NCI-H774 (cell line): ENCODE data around the gene THSD1.

Experiments used
- DNase-seq: peaks from one replicate; lab custom pipeline; 2025; lab: John Stamatoyannopoulos, UW

Gene THSD1, protein sequence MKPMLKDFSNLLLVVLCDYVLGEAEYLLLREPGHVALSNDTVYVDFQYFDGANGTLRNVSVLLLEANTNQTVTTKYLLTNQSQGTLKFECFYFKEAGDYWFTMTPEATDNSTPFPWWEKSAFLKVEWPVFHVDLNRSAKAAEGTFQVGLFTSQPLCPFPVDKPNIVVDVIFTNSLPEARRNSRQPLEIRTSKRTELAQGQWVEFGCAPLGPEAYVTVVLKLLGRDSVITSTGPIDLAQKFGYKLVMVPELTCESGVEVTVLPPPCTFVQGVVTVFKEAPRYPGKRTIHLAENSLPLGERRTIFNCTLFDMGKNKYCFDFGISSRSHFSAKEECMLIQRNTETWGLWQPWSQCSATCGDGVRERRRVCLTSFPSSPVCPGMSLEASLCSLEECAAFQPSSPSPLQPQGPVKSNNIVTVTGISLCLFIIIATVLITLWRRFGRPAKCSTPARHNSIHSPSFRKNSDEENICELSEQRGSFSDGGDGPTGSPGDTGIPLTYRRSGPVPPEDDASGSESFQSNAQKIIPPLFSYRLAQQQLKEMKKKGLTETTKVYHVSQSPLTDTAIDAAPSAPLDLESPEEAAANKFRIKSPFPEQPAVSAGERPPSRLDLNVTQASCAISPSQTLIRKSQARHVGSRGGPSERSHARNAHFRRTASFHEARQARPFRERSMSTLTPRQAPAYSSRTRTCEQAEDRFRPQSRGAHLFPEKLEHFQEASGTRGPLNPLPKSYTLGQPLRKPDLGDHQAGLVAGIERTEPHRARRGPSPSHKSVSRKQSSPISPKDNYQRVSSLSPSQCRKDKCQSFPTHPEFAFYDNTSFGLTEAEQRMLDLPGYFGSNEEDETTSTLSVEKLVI

GRCh38 chr13:52405767-52406494 is at the start of gene THSD1:
THSD1 (minus strand) TSS chr13:52406172; CDS start chr13:52402600, 3,572 bp downstream.
- DNase-seq: no peak

- DNase-seq: peak; percentile 31
These were observed 49.7 kb upstream of the THSD1 start for GRCh38 chr13:52455677-52456041.

DNA sequence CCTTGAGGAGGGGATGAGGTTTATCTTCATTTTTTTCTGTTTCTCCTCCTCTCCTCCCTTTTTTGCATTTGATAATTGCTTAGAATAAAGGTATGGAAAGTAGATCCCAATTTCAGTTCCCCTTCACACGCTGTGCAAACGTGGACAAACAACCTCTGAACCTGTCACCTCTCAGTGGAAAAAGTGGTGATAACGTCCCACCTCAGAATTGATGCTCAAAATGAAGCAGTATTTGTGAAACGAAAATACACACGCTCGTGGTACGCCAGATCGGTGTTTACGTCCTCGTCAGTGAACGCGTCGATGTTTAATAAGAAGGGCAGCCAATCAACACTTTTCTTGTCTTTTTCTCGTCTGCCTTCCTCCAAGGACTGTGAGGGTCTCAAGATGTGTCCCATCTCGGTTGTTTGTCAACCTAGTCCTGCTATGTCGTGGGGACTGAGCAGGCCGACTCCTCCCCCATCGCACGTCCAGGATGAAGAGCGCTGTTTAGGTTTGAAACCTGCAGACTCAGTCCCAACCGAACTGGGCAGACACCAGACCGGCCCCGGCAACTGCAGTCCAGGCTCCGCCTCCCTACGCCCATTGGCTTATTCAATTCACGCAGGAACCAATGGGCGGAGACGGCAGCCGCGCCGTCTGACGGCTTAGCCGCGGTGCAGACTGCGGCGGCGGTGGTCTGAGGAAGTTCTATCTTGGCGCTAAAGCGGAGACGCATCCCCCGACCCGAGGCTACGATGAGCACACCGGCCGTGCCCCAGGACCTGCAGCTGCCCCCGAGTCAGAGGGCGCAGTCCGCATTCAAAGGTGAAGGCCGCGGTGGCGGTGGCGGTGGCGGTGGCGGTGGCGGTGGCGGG is 49.1 kb upstream of the THSD1 start, which contains the start of gene CKAP2:
TSS of gene CKAP2 (plus strand) at position 659 of the 857 bp plus-strand sequence. CDS start at position 738, 79 bp downstream.
- DNase-seq: peak; percentile 81

DNA sequence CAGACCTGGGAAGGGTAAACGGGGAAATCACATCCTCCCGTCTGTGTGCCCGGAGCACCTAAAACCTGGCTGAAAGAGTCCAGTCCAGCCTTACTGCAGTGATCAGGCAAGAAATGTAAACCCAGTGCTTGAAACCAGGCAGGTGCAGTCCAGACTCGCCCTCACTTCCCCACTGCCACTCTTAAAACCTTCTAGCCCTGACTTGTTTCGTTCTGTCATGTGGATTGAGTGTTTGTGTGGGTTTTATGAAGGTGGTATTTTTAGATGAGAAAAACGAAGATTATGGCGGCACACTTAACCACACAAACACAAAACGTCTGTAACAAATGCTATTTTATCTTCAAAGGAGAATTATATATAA is 48.5 kb upstream of the THSD1 start:
- no peak for DNase-seq

DNA sequence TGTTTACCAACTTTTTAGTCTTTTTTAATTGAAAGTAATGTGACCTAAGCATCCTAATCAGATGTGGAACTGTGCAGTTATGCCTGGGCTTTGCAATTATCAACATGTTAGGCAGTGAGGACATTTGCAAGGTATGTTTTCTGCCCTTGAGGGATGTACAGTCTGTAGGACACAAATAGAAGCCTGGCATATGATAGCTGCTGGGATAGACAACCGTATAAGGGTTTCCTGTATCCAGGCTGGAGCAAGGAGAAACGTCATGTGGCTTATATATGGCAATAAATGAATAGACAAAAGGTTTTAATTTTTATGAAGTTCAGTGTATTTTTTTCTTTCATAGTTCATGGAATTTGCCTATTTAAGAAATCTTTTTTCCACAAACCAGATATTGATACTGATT is 46.5 kb upstream of the THSD1 start:
- DNase-seq: no peak

DNA sequence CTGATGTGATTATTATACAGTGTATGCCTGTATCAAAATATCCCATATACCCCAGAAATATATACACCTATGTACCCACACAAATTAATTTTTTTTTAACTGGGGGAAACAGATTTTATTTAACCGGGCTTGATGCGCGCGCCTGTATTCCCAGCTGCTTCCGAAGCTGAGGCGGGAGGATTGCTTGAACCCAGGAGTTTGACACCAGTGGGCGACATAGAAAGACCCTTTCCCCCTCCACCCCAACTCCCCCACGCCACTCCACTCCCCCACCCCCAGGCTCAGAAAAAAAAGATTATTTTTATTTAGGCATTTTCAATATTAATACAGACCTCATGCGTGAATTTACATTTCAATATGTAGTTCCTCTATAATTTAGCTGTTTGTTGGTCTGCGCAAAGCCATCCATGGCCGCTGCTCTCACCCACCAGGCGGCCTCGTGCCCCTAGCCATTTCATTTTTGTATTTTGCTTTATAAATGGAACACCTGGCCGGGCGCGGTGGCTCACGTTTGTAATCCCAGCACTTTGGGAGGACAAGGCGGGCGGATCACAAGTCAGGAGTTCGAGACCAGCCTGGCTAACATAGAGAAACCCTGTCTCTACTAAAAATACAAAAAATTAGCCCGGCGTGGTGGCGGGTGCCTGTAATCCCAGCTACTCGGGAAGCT is 45.3 kb upstream of the THSD1 start:
- DNase-seq: no peak

DNA sequence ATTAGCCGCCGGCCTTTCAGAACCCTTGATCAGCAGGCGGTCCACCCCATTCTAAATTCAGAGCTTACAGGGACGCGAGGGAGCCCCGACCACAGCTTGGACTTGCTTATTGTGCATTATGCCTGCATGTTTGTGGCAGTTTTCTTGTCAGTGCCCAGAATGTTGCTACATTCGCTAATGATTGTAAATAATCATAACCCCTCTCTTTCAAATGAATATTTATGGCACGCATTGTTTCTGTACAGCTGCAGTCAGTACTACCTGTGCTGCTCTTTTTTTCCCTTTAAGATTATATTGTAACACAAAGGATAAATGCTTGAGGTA is 44.8 kb upstream of the THSD1 start:
- DNase-seq: no peak

- DNase-seq: peak; percentile 84
These were observed 44.2 kb upstream of the THSD1 start, which contains the start of gene VPS36 for GRCh38 chr13:52450012-52450792. VPS36 (minus strand) TSS chr13:52450634; CDS start chr13:52450594, 40 bp downstream.

DNA sequence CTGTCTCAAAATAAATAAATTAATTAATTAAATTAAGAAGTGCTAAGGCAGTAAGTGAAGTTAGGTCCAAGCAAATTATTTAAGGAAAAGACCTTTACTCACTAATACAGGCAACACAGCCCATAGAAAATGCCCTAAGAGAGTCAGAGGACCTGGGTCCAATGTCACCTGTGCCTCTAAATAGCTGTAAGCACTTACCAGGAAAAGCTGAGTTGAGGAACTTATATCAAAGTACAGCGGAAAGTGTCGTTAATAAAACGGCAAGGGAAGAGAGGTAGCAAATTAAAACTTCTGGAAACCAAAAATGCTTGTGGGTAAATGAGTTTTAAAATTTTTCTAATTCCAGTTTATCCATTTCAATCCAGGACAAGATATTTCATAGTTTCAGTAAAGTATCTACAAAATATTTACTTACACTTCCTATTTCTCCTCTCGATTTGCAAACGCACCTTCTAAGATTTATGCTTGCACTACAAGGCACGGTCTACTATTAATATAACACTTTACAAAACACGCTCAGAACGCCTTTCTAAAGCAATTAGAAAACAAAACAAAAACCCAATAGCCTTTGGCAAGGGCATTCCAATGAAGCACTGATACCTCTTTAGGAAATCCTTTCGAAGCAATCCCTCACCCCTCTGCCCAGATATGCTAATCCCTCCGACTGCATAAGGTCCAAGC is 43.5 kb upstream of the THSD1 start:
- no peak for DNase-seq

GRCh38 chr13:52447815-52448552 is 42.0 kb upstream of the THSD1 start:
- no peak for DNase-seq

GRCh38 chr13:52447354-52447753 is 41.4 kb upstream of the THSD1 start:
- DNase-seq: no peak

DNA sequence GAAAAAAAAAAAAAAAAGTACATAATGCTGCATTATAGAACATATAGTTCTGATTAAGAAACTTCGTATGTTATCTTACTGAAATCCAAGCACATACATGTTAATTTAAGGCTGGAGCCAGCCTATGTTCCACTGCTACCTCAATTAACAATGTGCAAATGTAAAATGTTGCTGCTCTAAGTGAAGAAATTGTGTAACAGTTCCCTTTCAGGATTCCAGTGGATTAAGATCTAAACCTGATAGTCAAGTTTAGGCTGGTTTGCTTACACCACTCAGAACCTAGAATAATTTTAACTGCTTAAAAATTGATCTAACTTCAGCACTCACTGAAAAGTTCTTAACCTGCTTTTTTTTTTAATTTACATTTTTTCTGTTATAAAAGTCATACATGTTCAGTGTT is 40.3 kb upstream of the THSD1 start:
- DNase-seq: no peak

GRCh38 chr13:52432456-52432855 is 26.5 kb upstream of the THSD1 start:
- no peak for DNase-seq

DNA sequence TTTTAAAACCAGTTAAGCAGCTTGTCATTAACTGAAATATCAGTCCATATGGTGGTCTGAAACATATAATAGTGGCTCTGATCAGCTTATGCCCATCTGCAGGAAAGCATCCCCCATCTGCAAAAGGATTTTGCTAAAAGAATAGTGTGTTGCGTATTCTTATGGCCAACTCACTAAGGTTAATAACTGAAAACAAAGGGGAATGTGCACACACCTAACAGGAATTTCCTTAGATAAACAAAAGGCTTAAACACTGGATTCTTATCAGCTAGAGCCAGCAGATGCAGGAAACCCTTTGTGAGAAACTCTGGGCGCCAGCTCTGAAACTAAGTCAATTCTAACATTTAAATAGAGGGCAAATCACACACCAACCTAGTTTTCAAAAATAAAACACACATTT is 22.3 kb upstream of the THSD1 start:
- DNase-seq: no peak

DNA sequence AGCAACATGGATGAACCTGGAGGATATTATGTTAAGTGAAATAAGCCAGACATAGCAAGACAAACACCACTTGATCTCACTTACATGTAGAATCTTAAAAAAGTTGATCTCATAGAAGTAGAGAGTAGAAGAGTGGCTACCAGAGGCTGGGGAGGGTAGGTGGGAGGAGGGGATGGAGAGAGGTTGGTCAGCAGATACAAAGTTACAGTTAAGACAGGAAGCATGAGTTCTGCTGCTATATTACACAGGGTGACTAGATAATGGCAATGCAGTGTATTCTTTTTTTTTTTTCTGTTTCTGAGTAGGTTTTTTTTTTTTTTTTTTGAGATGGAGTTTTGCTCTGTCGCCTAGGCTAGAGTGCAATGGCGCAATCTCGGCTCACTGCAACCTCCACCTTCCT is 15.2 kb upstream of the THSD1 start:
- no peak for DNase-seq

GRCh38 chr13:52419080-52419479 is 13.1 kb upstream of the THSD1 start:
- DNase-seq: no peak

GRCh38 chr13:52414963-52415362 is 9.0 kb upstream of the THSD1 start:
- DNase-seq: no peak

DNA sequence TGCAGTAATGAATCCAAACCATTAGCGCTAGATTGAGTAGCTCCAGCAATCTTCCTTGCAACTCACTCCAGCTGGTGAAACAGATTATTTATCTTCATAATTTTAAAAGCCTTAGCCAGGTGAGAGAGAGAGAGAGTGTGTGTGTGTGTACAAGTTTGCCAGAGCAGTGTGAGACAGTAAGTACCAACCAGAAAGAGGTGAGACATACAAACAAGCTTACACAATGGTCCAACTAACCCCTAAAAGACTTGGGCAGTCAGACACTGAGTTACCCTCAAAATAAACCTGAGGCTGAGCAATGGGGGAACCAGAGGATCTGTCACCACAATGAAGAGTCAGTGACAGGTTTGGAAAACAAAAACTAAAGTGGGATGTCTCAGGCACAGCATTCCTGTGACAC is 8.1 kb upstream of the THSD1 start:
- DNase-seq: no peak

DNA sequence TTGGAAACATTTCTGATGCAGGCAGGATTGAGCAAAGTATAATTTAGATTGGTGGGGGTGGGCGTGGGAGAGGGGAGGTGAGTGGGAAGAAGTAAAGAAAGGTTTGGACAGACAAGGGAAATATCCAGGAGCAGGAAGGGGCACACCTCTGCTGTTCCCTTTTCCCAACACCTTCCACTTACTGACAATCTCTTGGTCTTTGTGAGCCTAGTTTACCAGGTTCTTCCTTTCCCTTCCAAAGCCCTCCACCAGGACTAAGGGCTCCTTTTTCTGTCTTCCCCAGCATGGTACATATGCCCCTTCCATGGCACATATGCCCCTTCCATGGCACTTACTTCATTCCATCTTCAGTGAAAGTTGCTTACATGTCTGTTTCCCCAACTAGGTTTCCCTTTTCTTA is 6.2 kb upstream of the THSD1 start:
- no peak for DNase-seq
